ENCODE results near the gene FRMD8. TPM values are rescaled to one million over a fixed set of nuclear protein-coding genes. Genes with fewer than 3 reads are reported as not detected.

Gene FRMD8
- total RNA-seq, 1 experiment from 2014 or later: 24.8 TPM

GRCh38 chr11:65459552-65459951, 73.1 kb downstream of the FRMD8 start:
- in situ Hi-C loops (cut with HindIII; ENCODE audit: low pct_unique_long_range_greater_than_20kb, low sequenced_read_pairs): no loop called here
- DNase-seq (ENCODE audit: low read depth): no peak

Other genes with a start within 250 kb of the FRMD8 start
- gene SPDYC, start 216.4 kb upstream of the FRMD8 start, total RNA-seq (2014; rRNA removed; shearing (Covaris generic); ENCODE audit: low replicate concordance): not detected in 2 replicates
- 67.8 and 128 TPM in 2 replicates for gene CAPN1, start 204.7 kb upstream of the FRMD8 start, total RNA-seq (2014; rRNA removed; shearing (Covaris generic); ENCODE audit: low replicate concordance)
- 8.7 and 15.5 TPM in 2 replicates for gene POLA2, start 124.7 kb upstream of the FRMD8 start, total RNA-seq (2014; rRNA removed; shearing (Covaris generic); ENCODE audit: low replicate concordance)
- gene CDC42EP2, start 71.8 kb upstream of the FRMD8 start, total RNA-seq (2014; rRNA removed; shearing (Covaris generic); ENCODE audit: low replicate concordance): 4.6 TPM in 1 of 2 replicates, not detected in the other
- 29.8 and 61.4 TPM in 2 replicates for gene DPF2, start 52.8 kb upstream of the FRMD8 start, total RNA-seq (2014; rRNA removed; shearing (Covaris generic); ENCODE audit: low replicate concordance)
- gene TIGD3, start 31.9 kb upstream of the FRMD8 start, total RNA-seq (2014; rRNA removed; shearing (Covaris generic); ENCODE audit: low replicate concordance): 0.23 and 1.5 TPM in 2 replicates
- 1.1 and 2.3 TPM in 2 replicates for gene SLC25A45, start 4.0 kb upstream of the FRMD8 start, total RNA-seq (2014; rRNA removed; shearing (Covaris generic); ENCODE audit: low replicate concordance)
- 2.3 and 8.7 TPM in 2 replicates for gene NEAT1, start 36.2 kb downstream of the FRMD8 start, total RNA-seq (2014; rRNA removed; shearing (Covaris generic); ENCODE audit: low replicate concordance)
- gene MALAT1, start 112.4 kb downstream of the FRMD8 start, total RNA-seq (2014; rRNA removed; shearing (Covaris generic); ENCODE audit: low replicate concordance): 107 and 234 TPM in 2 replicates
- gene SCYL1, start 138.4 kb downstream of the FRMD8 start, total RNA-seq (2014; rRNA removed; shearing (Covaris generic); ENCODE audit: low replicate concordance): 42.2 and 58.0 TPM in 2 replicates
- 74.6 and 77.7 TPM in 2 replicates for gene LTBP3, start 171.7 kb downstream of the FRMD8 start, total RNA-seq (2014; rRNA removed; shearing (Covaris generic); ENCODE audit: low replicate concordance)
- gene ZNRD2, start 183.8 kb downstream of the FRMD8 start, total RNA-seq (2014; rRNA removed; shearing (Covaris generic); ENCODE audit: low replicate concordance): 90.4 and 96.5 TPM in 2 replicates
- 18.4 and 53.5 TPM in 2 replicates for gene FAM89B, start 185.9 kb downstream of the FRMD8 start, total RNA-seq (2014; rRNA removed; shearing (Covaris generic); ENCODE audit: low replicate concordance)
- 35.3 and 39.2 TPM in 2 replicates for gene EHBP1L1, start 189.4 kb downstream of the FRMD8 start, total RNA-seq (2014; rRNA removed; shearing (Covaris generic); ENCODE audit: low replicate concordance)
- gene KCNK7, start 209.2 kb downstream of the FRMD8 start, total RNA-seq (2014; rRNA removed; shearing (Covaris generic); ENCODE audit: low replicate concordance): not detected in 2 replicates
- gene MAP3K11, start 227.6 kb downstream of the FRMD8 start, total RNA-seq (2014; rRNA removed; shearing (Covaris generic); ENCODE audit: low replicate concordance): 37.2 and 40.0 TPM in 2 replicates
- 20.8 and 22.8 TPM in 2 replicates for gene PCNX3, start 229.1 kb downstream of the FRMD8 start, total RNA-seq (2014; rRNA removed; shearing (Covaris generic); ENCODE audit: low replicate concordance)

Measured in Caki2 (cell line).